GM12878 (cell line): ENCODE data around the gene TBX4.

Experiments used
- EZH2 ChIP-seq: IDR thresholded peaks from 2 replicates; pipeline ENCODE4 v1.6.1; 2012; ENCODE audit warnings: low read depth, mild to moderate bottlenecking, control low read depth, inconsistent platforms, low read length, borderline replicate concordance; ENCODE audit not compliant: control insufficient read depth
- FOXK2 ChIP-seq: fragments of 450-650 bp; IDR thresholded peaks from 2 replicates; pipeline ENCODE4 v1.6.1; 2017; ENCODE audit warnings: mild to moderate bottlenecking, moderate library complexity

DNA sequence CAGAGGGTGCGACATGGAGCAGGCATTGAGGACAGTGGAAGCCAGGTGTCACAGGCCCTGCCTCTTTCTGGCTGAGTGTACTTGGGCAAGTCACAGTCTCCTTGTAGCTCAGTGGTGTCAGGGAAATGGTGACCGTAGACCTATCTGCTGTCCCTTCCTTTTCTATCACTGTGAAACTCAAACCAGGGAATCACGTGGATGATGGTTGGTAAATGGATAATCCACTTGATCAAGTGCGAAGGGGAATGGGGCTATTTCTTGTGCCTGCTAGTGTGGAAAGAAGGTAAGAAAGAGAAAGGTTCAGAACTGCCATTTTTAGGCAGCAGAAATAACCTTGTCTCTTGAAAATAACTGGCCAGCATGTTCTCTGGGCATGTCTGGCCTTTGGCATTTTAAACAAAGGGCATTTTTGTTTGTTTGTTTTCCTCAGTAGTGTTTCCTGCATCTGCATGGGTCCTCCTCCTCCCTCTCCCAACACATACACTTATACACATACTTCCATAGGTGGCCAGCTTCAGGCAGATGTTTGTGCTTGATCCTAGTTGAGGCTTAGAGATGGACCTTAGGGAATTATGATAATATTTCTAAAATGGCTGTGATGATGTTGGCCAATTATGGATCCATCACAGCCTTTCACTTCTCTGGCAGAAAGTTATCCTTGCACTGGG lies 7.1 kb downstream of the TBX4 start:
- no peak for TF ChIP-seq EZH2
- TF ChIP-seq FOXK2 = no peak
